Neural progenitor cell (in vitro differentiated cells): ENCODE results near the gene RAMACL. TPM values are rescaled to one million over a fixed set of nuclear protein-coding genes. Genes with fewer than 3 reads are reported as not detected.

Experiments used
- DNase-seq: peaks from one replicate; pipeline ENCODE4 v3.0.0-alpha.2; 2016; ENCODE audit warnings: low spot score
- H2AFZ ChIP-seq: fragments of 200-600 bp; sonication (generic); replicated peaks from 2 replicates; pipeline ENCODE4 v1.6.1; 2016; ENCODE audit warnings: antibody characterized with exemption
- H3F3A ChIP-seq: fragments of 200-600 bp; sonication (generic); 2 replicates; pipeline ENCODE4 v1.6.1; 2016; ENCODE audit warnings: antibody characterized with exemption, low read depth
- H3K27ac ChIP-seq: fragments of 200-600 bp; sonication (generic); 2 replicates; pipeline ENCODE4 v1.5.1; 2016; ENCODE audit warnings: mild to moderate bottlenecking
- H3K27me3 ChIP-seq: fragments of 200-600 bp; sonication (generic); 2 replicates; pipeline ENCODE4 v1.6.1; 2016; ENCODE audit warnings: mild to moderate bottlenecking, moderate library complexity
- H3K36me3 ChIP-seq: fragments of 200-600 bp; sonication (generic); 2 replicates; pipeline ENCODE4 v1.5.1; 2016
- H3K4me1 ChIP-seq: fragments of 200-600 bp; sonication (generic); 2 replicates; pipeline ENCODE4 v1.6.1; 2016; ENCODE audit warnings: mixed run types
- H3K4me2 ChIP-seq: fragments of 200-600 bp; sonication (generic); 2 replicates; pipeline ENCODE4 v1.6.1; 2016
- H3K4me3 ChIP-seq: fragments of 200-600 bp; sonication (generic); 2 replicates; pipeline ENCODE4 v1.5.1; 2016
- H3K79me2 ChIP-seq: fragments of 200-600 bp; sonication (generic); 2 replicates; pipeline ENCODE4 v1.6.1; 2016; ENCODE audit warnings: low read depth
- H3K9ac ChIP-seq: fragments of 200-600 bp; sonication (generic); 2 replicates; pipeline ENCODE4 v1.6.1; 2016
- H3K9me3 ChIP-seq: fragments of 200-600 bp; sonication (generic); 2 replicates; pipeline ENCODE4 v1.5.1; 2016; ENCODE audit warnings: low read depth
- H4K20me1 ChIP-seq: fragments of 200-600 bp; sonication (generic); 2 replicates; pipeline ENCODE4 v1.6.1; 2016; ENCODE audit warnings: low read depth
- H3K27ac Mint-ChIP-seq: 3 replicates; pipeline ENCODE4 v1.8.0; 2021; ENCODE audit warnings: mixed read lengths
- H3K27me3 Mint-ChIP-seq: 2 replicates; pipeline ENCODE4 v1.8.0; 2022; ENCODE audit warnings: low read depth, mild to moderate bottlenecking, inconsistent platforms, moderate library complexity, mixed read lengths; ENCODE audit not compliant: insufficient read depth
- H3K36me3 Mint-ChIP-seq: 3 replicates; pipeline ENCODE4 v1.8.0; 2021; ENCODE audit warnings: mixed read lengths
- H3K4me1 Mint-ChIP-seq: 3 replicates; pipeline ENCODE4 v1.8.0; 2021; ENCODE audit warnings: mixed read lengths
- H3K4me3 Mint-ChIP-seq: 3 replicates; pipeline ENCODE4 v1.8.0; 2021; ENCODE audit warnings: mild to moderate bottlenecking, moderate library complexity, mixed read lengths
- H3K9me3 Mint-ChIP-seq: 3 replicates; pipeline ENCODE4 v1.8.0; 2020; ENCODE audit warnings: mixed read lengths
- CTCF ChIP-seq: fragments of 200-600 bp; sonication (generic); IDR thresholded peaks from 2 replicates; pipeline ENCODE4 v1.5.1; 2017; ENCODE audit warnings: antibody characterized with exemption, mild to moderate bottlenecking
- EZH2 ChIP-seq: fragments of 200-600 bp; sonication (generic); IDR thresholded peaks from 2 replicates; pipeline ENCODE4 v1.6.1; 2017; ENCODE audit warnings: antibody characterized with exemption, mild to moderate bottlenecking, moderate library complexity
- EZH2phosphoT487 ChIP-seq: fragments of 200-600 bp; sonication (generic); IDR thresholded peaks from 2 replicates; pipeline ENCODE4 v1.6.1; 2017; ENCODE audit warnings: antibody characterized with exemption
- total RNA-seq: library from RNA; depleted of rRNA; stranded (reverse); fragments of >200 nt; gene quantifications from 2 replicates; pipeline ENCODE4 v1.2.3, GENCODE V29; 2015; ENCODE audit warnings: low replicate concordance

RAMACL gene
- total RNA-seq, 1 donor from 2014 or later: 0.19 TPM

- Mint-ChIP-seq H3K36me3 (peaks cover 11% of the 10 kb centered on the region), H3K27me3 (no peaks in the 10 kb centered on the region), H3K4me3 (no peak overlapping the region), H3K27ac (no peak overlapping the region), H3K4me1 (peaks cover 6% of the 10 kb centered on the region), H3K9me3 (peaks cover 15% of the 10 kb centered on the region)
- Histone ChIP-seq H3K4me2 (no peak overlapping the region), H3K36me3 (no peaks in the 10 kb centered on the region), H3K4me1 (peaks cover 7% of the 10 kb centered on the region), H4K20me1 (peaks cover 5% of the 10 kb centered on the region), H3K4me3 (no peak overlapping the region), H3K9ac (no peak overlapping the region), H3K79me2 (no peaks in the 10 kb centered on the region), H3K27ac (no peak overlapping the region), H3K9me3 (no peaks in the 10 kb centered on the region), H3K27me3 (no peaks in the 10 kb centered on the region), H3F3A (peaks cover 2% of the 10 kb centered on the region), H2AFZ (no peak overlapping the region)
- DNase-seq: no peak
- TF ChIP-seq CTCF (no peak), EZH2 (no peak), EZH2phosphoT487 (no peak)
Measured at GRCh38 chr6:166546653-166547052, 39.8 kb downstream of the RAMACL start.

GRCh38 chr6:166545156-166546034 is 41.1 kb downstream of the RAMACL start:
- H3K4me1 ChIP-seq: no peaks in the 10 kb centered on the region
- H3K36me3 Mint-ChIP-seq: peaks cover 11% of the 10 kb centered on the region
- no peak overlapping the region for H3K4me3 Mint-ChIP-seq
- no peak overlapping the region for H3K4me2 ChIP-seq
- TF ChIP-seq EZH2 (no peak), CTCF (no peak), EZH2phosphoT487 (no peak)
- no peak overlapping the region for H3K9ac ChIP-seq
- H3K27ac ChIP-seq: no peak overlapping the region
- no peaks in the 10 kb centered on the region for H3K27me3 ChIP-seq
- H4K20me1 ChIP-seq: no peaks in the 10 kb centered on the region
- no peaks in the 10 kb centered on the region for H3K79me2 ChIP-seq
- no peak overlapping the region for H2AFZ ChIP-seq
- no peak overlapping the region for H3K4me3 ChIP-seq
- peaks cover 11% of the 10 kb centered on the region for H3K9me3 Mint-ChIP-seq
- DNase-seq: no peak
- no peaks in the 10 kb centered on the region for H3F3A ChIP-seq
- no peaks in the 10 kb centered on the region for H3K9me3 ChIP-seq
- H3K4me1 Mint-ChIP-seq: peaks cover 13% of the 10 kb centered on the region
- H3K36me3 ChIP-seq: no peaks in the 10 kb centered on the region
- H3K27ac Mint-ChIP-seq: no peak overlapping the region
- H3K27me3 Mint-ChIP-seq: no peaks in the 10 kb centered on the region

GRCh38 chr6:166544296-166544605 is 42.2 kb downstream of the RAMACL start:
- Histone ChIP-seq H3K9ac (no peak overlapping the region), H3K4me2 (no peak overlapping the region), H3F3A (no peaks in the 10 kb centered on the region), H3K27me3 (no peaks in the 10 kb centered on the region), H3K79me2 (no peaks in the 10 kb centered on the region), H3K4me3 (no peak overlapping the region), H3K36me3 (no peaks in the 10 kb centered on the region), H4K20me1 (no peaks in the 10 kb centered on the region), H2AFZ (no peak overlapping the region), H3K27ac (no peak overlapping the region), H3K9me3 (no peaks in the 10 kb centered on the region), H3K4me1 (no peaks in the 10 kb centered on the region)
- TF ChIP-seq EZH2: no peak
- no peak for TF ChIP-seq EZH2phosphoT487
- no peak for TF ChIP-seq CTCF
- DNase-seq: no peak
- no peak overlapping the region for H3K27ac Mint-ChIP-seq
- no peaks in the 10 kb centered on the region for H3K27me3 Mint-ChIP-seq
- no peak overlapping the region for H3K4me3 Mint-ChIP-seq
- peaks cover 7% of the 10 kb centered on the region for H3K9me3 Mint-ChIP-seq
- H3K36me3 Mint-ChIP-seq: peaks cover 6% of the 10 kb centered on the region
- H3K4me1 Mint-ChIP-seq: peaks cover 22% of the 10 kb centered on the region
